Fibroblast of the aortic adventitia (primary cell): ENCODE results near the gene HOXB3. TPM values are rescaled to one million over a fixed set of nuclear protein-coding genes. Genes with fewer than 3 reads are reported as not detected.

Experiments used
- DNase-seq: peaks from one replicate; pipeline ENCODE4 v3.0.0-alpha.2; 2010; ENCODE audit warnings: low read depth
- H3K4me3 ChIP-seq: 2 replicates; pipeline ENCODE4 v1.5.1; 2011; ENCODE audit warnings: low read depth, mild to moderate bottlenecking, control low read depth, low read length, moderate library complexity
- total RNA-seq: library from RNA; depleted of rRNA; stranded (reverse); fragments of >200 nt; gene quantifications from 2 replicates; pipeline ENCODE4 v1.2.3, GENCODE V29; 2012; ENCODE audit warnings: low replicate concordance
- TF ChIP-seq, protein P1 (sequence below): IDR thresholded peaks from 2 replicates; pipeline ENCODE4 v1.5.1; 2011; ENCODE audit warnings: mild to moderate bottlenecking, low read length, control low read depth, inconsistent platforms; ENCODE audit not compliant: insufficient read depth

HOXB3 gene
- total RNA-seq, 1 donor = 9.7 TPM

DNA sequence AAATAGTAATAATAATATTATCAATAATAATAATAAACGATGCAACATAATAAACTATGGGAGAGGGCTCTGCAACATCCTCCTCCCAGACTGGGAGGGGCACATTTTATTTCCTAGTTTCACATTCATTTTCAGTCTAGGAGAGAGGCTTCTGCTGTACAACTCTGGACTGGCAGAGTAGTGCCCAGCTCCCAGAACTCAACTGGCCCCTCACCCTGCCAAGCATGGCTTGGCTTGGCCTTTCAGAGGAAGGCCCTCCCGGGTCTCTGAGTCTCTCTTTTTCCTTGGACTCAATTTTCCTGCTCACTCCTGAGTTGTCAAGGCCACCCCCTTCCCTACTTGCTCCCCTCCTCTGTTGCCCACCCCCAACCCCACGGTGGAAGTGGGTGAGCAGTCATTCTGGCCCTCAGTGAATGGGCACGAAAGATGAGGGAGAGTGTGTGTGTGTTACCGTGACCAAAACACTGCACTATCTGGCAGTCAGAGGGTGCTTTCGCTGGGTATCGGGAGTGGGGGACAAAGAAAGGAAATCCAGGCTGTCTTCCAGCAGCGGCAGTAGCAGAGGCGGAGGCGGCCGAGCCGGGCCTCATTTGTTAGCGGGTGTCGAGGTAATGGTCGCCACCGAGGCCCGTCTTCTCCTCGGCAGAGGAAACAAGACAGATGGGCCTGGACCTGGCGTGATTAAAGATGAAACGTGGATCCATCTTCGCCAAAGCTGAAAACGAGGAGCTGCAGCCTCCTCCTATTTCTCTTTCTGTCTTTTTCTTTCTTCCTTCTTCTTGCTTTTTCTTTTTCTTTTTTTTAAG, 14.2 kb downstream of the HOXB3 start:
- DNase-seq = peak; percentile 70
- H3K4me3 ChIP-seq = peak overlapping the region; percentile 56
- TF ChIP-seq, protein P1, sequence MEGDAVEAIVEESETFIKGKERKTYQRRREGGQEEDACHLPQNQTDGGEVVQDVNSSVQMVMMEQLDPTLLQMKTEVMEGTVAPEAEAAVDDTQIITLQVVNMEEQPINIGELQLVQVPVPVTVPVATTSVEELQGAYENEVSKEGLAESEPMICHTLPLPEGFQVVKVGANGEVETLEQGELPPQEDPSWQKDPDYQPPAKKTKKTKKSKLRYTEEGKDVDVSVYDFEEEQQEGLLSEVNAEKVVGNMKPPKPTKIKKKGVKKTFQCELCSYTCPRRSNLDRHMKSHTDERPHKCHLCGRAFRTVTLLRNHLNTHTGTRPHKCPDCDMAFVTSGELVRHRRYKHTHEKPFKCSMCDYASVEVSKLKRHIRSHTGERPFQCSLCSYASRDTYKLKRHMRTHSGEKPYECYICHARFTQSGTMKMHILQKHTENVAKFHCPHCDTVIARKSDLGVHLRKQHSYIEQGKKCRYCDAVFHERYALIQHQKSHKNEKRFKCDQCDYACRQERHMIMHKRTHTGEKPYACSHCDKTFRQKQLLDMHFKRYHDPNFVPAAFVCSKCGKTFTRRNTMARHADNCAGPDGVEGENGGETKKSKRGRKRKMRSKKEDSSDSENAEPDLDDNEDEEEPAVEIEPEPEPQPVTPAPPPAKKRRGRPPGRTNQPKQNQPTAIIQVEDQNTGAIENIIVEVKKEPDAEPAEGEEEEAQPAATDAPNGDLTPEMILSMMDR = no peak

DNA sequence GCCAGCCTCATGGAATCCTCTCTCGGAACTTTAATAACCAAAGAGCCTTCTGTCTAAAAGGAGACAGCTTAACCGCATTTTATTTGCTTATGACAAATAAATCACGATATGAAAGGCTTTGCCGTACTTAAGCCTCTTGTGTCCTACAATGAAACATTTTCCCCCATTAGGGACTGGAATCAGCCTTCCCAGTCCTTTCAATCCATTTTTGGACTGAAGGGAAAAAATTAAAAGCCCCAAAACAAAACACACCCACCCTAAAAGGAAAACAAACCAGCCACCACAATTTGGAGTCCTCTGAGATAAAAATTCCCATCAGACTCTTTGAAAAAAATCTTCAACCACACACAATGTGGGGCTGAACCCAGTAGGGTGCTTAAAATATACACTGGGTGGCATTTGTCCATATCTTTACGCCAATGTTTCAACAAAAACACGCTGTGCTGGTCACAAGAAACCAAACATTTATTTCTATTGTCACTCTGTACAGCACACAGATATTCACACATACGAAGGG, 14.9 kb downstream of the HOXB3 start:
- H3K4me3 ChIP-seq = peak overlapping the region; percentile 59
- TF ChIP-seq, protein P1 = no peak
- DNase-seq = peak; percentile 74

DNA sequence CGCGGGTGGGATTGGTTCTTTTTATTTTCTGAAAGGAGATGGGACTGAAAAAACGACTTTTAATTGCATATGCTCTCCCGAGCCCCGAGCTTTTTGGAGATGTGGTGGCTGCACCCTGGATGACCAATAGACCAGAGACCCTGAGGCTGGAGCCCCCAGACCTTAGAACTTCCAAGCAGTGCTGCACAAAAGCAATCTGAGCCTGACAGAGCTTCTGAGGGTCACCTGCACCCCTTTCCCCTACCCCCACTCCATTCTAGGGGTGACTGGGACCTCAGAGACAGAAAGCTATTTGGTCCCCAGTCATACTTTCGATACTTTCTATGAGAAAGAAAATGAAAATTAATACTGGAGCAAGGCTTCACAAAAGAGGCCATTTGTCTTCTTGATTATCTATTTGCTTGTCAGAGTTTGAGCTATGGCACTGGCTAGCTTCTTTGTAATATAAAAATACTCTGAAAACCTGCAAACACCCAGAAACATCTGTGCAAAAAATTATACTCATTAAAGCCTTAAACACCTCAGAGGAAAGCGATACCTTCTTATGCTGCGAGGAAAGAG, 15.5 kb downstream of the HOXB3 start:
- H3K4me3 ChIP-seq = peak overlapping the region; percentile 59
- TF ChIP-seq, protein P1 = no peak
- no peak for DNase-seq

DNA sequence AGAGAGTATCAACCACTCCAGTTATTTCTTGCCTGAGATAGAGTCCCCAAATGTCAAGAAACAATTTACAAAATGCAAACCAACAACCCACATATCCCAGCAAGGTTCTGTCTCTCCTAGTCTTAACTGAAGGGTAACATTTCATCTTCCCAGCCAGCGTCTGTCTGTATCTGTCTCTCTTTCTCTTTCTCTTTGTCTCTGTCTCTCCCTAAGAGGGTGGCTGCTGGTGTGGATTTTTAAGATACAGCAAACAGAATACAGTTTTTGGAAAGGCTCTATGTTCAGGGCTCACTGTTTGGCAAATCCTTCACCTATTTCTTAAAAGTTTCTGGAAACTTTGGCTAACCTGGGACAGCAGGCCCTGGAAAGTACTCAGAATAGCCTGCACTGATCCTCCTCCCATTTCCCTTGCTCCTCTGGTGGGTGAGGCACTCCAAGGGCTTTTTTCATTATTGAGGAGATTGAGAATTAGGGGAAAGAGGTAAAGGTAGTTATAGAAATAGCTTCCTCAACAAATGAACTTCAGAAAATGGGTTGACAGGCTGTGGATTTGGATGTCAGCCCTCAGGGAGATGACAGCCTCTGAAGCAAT, 18.1 kb downstream of the HOXB3 start:
- TF ChIP-seq, protein P1 = no peak
- DNase-seq = peak; percentile 55
- peak overlapping the region; percentile 59 for H3K4me3 ChIP-seq

DNA sequence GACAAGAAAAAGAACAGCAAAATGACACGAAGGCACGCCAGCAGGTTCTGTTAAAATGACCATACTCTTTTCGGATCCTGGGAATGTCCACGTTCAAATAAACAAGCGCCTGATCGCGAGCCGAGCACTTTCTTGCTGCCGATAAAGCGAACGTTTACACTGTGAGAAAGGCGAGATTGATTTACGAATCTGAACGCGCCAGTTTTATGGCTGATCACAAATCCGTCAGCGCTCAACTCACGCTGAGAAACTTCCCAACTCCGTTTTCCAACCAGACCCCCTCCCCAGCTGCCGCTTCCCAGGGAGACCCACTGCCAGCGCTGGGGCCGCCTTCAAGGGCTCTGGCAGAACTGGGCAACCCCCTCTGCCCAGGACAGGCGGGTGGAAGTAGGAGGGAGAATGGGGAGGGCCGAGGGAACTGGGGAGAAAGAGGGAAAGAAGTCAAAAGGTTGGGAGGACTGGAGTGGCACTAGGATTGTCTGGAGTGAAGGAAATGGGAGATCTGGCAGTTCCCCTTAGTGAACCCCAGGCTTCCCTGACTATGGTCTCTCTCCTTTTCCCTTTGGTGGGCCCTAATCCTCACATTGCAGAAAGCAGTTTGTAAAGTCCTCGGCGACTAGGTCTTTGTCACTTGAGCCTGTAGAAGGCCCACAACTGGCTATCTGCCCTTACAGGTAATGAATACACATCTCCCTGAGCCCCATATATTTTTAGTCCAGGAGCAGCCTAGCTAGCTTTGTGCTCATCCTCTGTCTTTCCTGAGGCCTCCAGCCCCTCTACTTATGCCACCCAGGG, 18.8 kb downstream of the HOXB3 start:
- TF ChIP-seq, protein P1 = no peak
- peak; percentile 65 for DNase-seq
- H3K4me3 ChIP-seq = peak overlapping the region; percentile 55

DNA sequence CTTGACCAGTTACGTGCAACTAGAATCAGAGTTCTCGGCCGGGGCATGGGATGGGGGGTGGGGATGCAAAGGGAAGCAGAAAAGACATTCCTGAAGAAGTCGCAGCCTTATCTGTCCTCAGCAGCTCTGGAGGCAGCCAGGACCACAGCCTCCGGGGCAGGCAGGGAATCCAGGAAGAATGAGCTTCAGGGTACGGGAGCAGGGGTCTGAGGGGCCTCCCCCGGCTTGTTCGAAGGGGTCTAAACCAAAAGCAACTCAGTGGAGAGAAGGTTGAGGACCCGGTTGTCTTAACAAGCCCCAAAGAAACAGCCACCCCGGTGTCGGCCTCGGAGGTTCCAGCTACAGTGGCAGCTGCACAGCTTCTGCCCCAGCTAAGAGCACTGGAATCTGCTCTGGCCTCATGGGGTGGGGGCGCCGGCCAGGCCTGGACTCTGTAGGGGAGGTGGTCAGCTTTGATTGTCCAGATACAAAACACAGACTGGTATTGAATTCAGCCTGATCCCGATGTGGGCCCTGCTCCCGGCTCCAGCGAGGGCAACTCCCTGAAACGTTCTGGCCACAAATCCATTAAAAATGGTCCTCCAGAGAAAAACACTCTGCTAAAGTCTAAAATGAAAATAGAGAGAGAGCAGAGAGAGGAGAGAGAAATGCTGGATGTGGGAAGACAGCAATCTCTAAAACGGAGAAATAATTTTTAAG, 19.6 kb downstream of the HOXB3 start:
- TF ChIP-seq, protein P1 = no peak
- H3K4me3 ChIP-seq = peak overlapping the region; percentile 55

More for the DNA sequence above, 19.6 kb downstream of the HOXB3 start:
- peak; percentile 61 for DNase-seq
